A549 (cell line): Measurements from ENCODE around the gene SFT2D1.

ENCODE experiments used
- CTCF ChIP-seq: fragments of >200 bp; sonication (Bioruptor Twin); formaldehyde crosslinking; IDR thresholded peaks from 3 replicates; pipeline ENCODE4 v1.5.1; 2016
- ESRRA ChIP-seq: fragments of 150-350 bp; IDR thresholded peaks from 2 replicates; pipeline ENCODE4 v1.6.1; 2014; ENCODE audit warnings: mild to moderate bottlenecking, low read length, borderline replicate concordance
- HMGXB4 ChIP-seq: fragments of 250-450 bp; sonication (Bioruptor Pico); IDR thresholded peaks from 2 replicates; pipeline ENCODE4 v1.5.0; 2021; ENCODE audit warnings: mild to moderate bottlenecking, moderate library complexity, borderline replicate concordance
- JUNB ChIP-seq: fragments of >200 bp; sonication (Bioruptor Twin); formaldehyde crosslinking; IDR thresholded peaks from 2 replicates; pipeline ENCODE4 v1.6.1; 2016
- PHF8 ChIP-seq: fragments of 200-600 bp; sonication (generic); IDR thresholded peaks from 2 replicates; pipeline ENCODE4 v1.6.1; 2016; ENCODE audit warnings: low read depth, mild to moderate bottlenecking, antibody characterized with exemption, moderate library complexity, borderline replicate concordance
- POLR2A ChIP-seq: IDR thresholded peaks from 2 replicates; pipeline ENCODE4 v1.6.1; 2012; ENCODE audit warnings: mild to moderate bottlenecking, low read length
- POLR2AphosphoS2 ChIP-seq: conservative IDR thresholded peaks from 2 replicates; pipeline ENCODE4 v1.6.1; 2012; ENCODE audit warnings: low read length, improper control_type of control experiment, inconsistent platforms
- REST ChIP-seq: fragments of 200-600 bp; sonication (generic); IDR thresholded peaks from 2 replicates; pipeline ENCODE4 v1.6.1; 2016; ENCODE audit warnings: antibody characterized with exemption, mild to moderate bottlenecking, moderate library complexity
- RFX5 ChIP-seq: fragments of 450-650 bp; IDR thresholded peaks from 2 replicates; pipeline ENCODE4 v1.7.1; 2014; ENCODE audit warnings: antibody characterized with exemption, mild to moderate bottlenecking, moderate library complexity
- TF ChIP-seq, protein P1 (sequence below): IDR thresholded peaks from 2 replicates; pipeline ENCODE4 v1.6.1; 2012
- TF ChIP-seq, protein P2 (sequence below): IDR thresholded peaks from 2 replicates; pipeline ENCODE4 v1.6.1; 2012

DNA sequence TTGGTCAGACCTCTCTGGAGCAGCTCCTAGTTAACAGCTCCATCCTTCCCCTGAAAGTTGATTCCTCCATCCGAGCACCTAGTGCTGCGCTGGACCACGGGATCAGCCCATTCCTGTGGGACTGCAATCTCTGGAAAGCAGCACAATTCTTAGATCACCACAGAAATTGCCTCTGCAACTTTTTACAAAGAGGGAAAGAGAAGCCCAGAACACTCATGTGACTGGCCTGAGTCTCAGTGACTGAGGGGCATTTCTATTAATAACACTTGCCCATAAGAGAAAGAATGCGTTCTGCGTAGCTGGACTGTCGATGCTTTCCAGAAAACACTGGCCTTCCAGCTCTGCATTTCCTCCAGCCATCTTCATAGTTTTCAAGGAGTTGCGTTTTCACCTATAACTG lies 22.1 kb upstream of the SFT2D1 start:
- TF ChIP-seq CTCF (no peak), HMGXB4 (no peak), POLR2A (no peak), REST (no peak), JUNB (no peak), PHF8 (no peak), POLR2AphosphoS2 (no peak), ESRRA (no peak), RFX5 (no peak)
- TF ChIP-seq, protein P1, sequence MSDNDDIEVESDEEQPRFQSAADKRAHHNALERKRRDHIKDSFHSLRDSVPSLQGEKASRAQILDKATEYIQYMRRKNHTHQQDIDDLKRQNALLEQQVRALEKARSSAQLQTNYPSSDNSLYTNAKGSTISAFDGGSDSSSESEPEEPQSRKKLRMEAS: no peak
- TF ChIP-seq, protein P2, sequence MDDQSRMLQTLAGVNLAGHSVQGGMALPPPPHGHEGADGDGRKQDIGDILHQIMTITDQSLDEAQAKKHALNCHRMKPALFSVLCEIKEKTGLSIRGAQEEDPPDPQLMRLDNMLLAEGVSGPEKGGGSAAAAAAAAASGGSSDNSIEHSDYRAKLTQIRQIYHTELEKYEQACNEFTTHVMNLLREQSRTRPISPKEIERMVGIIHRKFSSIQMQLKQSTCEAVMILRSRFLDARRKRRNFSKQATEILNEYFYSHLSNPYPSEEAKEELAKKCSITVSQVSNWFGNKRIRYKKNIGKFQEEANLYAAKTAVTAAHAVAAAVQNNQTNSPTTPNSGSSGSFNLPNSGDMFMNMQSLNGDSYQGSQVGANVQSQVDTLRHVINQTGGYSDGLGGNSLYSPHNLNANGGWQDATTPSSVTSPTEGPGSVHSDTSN: no peak
